ENCODE results near the gene DGKD. TPM values are rescaled to one million over a fixed set of nuclear protein-coding genes. Genes with fewer than 3 reads are reported as not detected.

DGKD gene
- total RNA-seq, 6 donors from 2014 or later: 50.0 to 141 (median 75.6) TPM

DNA sequence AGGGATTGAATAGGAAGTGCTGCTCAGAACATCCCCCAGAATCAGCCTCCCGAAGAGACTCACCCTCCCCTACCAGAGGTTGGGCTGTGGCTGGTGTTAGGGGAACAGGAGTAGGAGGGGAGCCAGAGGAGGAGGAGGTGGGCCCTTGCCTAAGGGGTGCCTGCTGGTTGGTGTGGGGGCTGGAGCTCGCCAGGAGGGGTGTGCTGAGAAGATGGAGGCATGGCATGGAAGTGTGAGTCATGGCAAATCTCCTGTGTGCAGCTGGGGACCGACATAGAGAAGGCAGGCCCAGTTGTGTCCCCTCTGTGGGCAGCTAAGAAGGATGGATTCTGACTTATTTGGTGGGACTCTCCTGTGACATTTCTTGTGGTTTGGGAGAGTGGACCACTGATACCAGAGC, 73.7 kb downstream of the DGKD start:
- peaks cover 0 to 11% (median 4%) of the 10 kb centered on the region in 4 donors for H3K4me1 ChIP-seq
- ATAC-seq (ENCODE audit: low FRiP score in 2 of 2) (no peak), DNase-seq (no peak)
- no peaks in the 10 kb centered on the region for H3K9me3 ChIP-seq
- H3K4me3 ChIP-seq: no peak overlapping the region
- no peaks in the 10 kb centered on the region for H3K27me3 ChIP-seq
- no peaks in the 10 kb centered on the region for H3K36me3 ChIP-seq
- 89 to 94% methylated on average over 2 to 3 of the region's 3 CpGs for WGBS, 2 donors
- H3K27ac ChIP-seq: no peak overlapping the region
- TF ChIP-seq, protein P1, sequence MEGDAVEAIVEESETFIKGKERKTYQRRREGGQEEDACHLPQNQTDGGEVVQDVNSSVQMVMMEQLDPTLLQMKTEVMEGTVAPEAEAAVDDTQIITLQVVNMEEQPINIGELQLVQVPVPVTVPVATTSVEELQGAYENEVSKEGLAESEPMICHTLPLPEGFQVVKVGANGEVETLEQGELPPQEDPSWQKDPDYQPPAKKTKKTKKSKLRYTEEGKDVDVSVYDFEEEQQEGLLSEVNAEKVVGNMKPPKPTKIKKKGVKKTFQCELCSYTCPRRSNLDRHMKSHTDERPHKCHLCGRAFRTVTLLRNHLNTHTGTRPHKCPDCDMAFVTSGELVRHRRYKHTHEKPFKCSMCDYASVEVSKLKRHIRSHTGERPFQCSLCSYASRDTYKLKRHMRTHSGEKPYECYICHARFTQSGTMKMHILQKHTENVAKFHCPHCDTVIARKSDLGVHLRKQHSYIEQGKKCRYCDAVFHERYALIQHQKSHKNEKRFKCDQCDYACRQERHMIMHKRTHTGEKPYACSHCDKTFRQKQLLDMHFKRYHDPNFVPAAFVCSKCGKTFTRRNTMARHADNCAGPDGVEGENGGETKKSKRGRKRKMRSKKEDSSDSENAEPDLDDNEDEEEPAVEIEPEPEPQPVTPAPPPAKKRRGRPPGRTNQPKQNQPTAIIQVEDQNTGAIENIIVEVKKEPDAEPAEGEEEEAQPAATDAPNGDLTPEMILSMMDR (IDR thresholded peaks at IDR 0.05): no peak
- TF ChIP-seq POLR2A (IDR thresholded peaks at IDR 0.05): no peak

DNA sequence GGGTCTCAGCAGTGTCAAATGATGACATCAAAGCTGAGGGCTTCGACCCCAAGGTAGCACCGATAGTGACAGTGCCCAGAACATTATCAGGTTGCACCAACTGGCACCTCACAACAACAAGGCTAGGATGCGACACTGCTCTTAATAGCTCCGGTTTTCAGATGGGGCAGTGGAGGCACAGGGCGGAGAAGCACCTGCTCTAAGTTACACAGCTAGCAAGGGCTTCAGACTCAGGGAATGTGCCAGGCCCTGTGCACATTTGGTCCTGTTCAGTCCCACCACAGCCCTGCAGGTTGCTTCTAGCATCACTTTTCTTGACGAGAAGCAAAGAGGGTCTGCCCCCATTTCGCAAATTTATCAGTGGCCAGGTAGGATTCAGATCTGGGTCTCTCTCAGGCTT, 74.1 kb downstream of the DGKD start:
- no peak for DNase-seq
- H3K27me3 ChIP-seq: no peaks in the 10 kb centered on the region
- H3K4me3 ChIP-seq: no peak overlapping the region
- H3K4me1 ChIP-seq: peaks cover 0 to 7% (median 3%) of the 10 kb centered on the region in 4 donors
- H3K9me3 ChIP-seq: no peaks in the 10 kb centered on the region
- WGBS, 2 donors: 92 to 93% methylated on average over 3 to 7 of the region's 7 CpGs
- no peak for ATAC-seq (ENCODE audit: low FRiP score in 2 of 2)
- no peak overlapping the region for H3K27ac ChIP-seq
- no peaks in the 10 kb centered on the region for H3K36me3 ChIP-seq
- TF ChIP-seq, protein P1 (IDR thresholded peaks at IDR 0.05): no peak
- TF ChIP-seq POLR2AphosphoS5 (IDR thresholded peaks at IDR 0.05) (no peak), EP300 (IDR thresholded peaks at IDR 0.05) (no peak), POLR2A (IDR thresholded peaks at IDR 0.05) (no peak)

DNA sequence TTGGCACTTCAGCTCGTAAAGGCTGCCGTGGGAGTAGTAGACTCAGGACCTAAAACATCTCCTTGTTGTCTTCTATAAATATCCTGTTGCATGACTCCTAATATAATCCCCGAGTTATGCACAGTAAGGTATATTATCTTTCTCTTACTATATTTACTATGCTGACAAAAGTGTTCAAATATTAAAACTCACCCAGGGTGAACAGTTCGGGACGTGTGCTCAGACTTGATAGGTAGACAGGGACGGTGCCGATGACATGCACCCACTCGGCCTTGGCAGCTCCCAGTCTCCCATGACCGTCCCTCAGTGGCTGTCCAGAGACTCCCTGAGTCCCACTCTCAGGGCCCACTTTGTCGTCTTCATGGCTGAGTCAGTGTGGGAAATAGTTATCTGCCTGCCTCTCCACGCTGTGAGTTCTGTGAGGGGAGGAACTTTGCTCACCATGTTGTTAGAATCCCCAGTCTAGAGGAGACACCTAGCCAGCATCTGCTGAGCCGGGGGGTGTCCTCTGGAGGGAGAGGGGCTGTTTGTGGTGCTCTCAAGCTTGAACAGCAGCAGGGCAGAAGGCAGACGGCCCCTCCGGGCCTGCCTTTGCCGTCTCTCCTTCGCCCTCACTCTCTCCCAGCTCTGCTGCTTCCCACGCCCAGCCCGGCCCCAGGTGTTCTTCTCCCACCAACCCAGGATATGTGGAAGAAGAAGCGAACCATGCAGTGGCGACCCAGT, 75.0 kb downstream of the DGKD start:
- H3K9me3 ChIP-seq: no peaks in the 10 kb centered on the region
- H3K4me3 ChIP-seq: no peak overlapping the region
- 87 to 95% methylated on average over 20 of the region's 20 CpGs for WGBS, 2 donors
- ATAC-seq (ENCODE audit: low FRiP score in 2 of 2): no peak
- no peak overlapping the region for H3K27ac ChIP-seq
- TF ChIP-seq POLR2A (IDR thresholded peaks at IDR 0.05) (no peak), POLR2AphosphoS5 (IDR thresholded peaks at IDR 0.05) (no peak), EP300 (IDR thresholded peaks at IDR 0.05) (no peak)
- TF ChIP-seq, protein P1 (IDR thresholded peaks at IDR 0.05): no peak
- no peak for DNase-seq
- peaks cover 0 to under 1% (median 0%) of the 10 kb centered on the region in 4 donors for H3K36me3 ChIP-seq
- H3K4me1 ChIP-seq: peaks cover 0 to 6% (median 0%) of the 10 kb centered on the region in 4 donors
- no peaks in the 10 kb centered on the region for H3K27me3 ChIP-seq

DNA sequence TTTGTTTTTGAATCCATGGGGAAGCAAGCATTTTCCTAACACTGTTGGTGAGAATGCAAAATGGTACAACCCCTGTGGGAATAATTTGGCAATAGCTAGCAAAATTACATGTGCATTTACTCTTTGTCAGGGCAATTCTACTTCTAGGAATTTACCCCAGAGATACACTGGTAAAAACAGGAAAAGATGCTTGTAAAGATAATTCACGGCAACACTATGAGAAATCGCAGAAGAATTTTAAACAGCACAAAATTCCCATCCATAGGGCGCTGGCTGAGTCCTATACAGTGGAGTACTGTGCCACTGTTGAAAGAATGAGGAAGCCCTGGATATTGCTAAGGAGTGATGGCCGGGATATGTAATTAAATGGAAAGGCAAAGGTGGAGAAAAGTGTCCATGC, 75.8 kb downstream of the DGKD start:
- TF ChIP-seq POLR2AphosphoS5 (IDR thresholded peaks at IDR 0.05) (no peak), EP300 (IDR thresholded peaks at IDR 0.05) (no peak), POLR2A (IDR thresholded peaks at IDR 0.05) (no peak)
- TF ChIP-seq, protein P1 (IDR thresholded peaks at IDR 0.05): no peak
- DNase-seq (no peak), ATAC-seq (ENCODE audit: low FRiP score in 2 of 2) (no peak)
- no peaks in the 10 kb centered on the region for H3K9me3 ChIP-seq
- no peak overlapping the region for H3K27ac ChIP-seq
- whole genome bisulfite sequencing, 2 donors: 70 to 76% methylated on average over 4 of the region's 4 CpGs
- peaks cover 0 to 8% (median 3%) of the 10 kb centered on the region in 4 donors for H3K36me3 ChIP-seq
- no peaks in the 10 kb centered on the region for H3K27me3 ChIP-seq
- H3K4me1 ChIP-seq: peaks cover 0 to 6% (median 0%) of the 10 kb centered on the region in 4 donors
- no peak overlapping the region for H3K4me3 ChIP-seq

DNA sequence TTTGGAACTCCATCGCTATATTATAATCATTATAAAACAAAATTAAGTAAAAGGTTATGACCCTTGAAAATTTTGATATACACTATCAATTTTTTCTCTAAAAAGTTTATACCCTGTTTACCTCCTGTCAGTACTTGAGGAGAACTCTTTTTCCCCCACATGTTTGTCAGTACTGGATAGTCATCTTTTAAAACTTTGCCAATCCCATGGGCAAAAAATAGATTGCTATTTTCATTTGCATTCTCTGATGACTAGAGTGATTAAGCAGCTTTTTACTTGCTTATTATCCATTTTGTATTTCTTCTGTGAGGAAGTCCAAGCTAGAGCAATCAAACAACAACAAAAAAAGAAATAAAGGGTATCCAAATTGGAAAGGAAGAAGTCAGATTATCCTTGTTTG, 76.4 kb downstream of the DGKD start:
- no peaks in the 10 kb centered on the region for H3K27me3 ChIP-seq
- WGBS, 2 donors: 98 to 100% methylated on average over 1 of the region's 1 CpG
- peaks cover 0 to 6% (median 0%) of the 10 kb centered on the region in 4 donors for H3K4me1 ChIP-seq
- TF ChIP-seq POLR2AphosphoS5 (IDR thresholded peaks at IDR 0.05) (no peak), EP300 (IDR thresholded peaks at IDR 0.05) (no peak), POLR2A (IDR thresholded peaks at IDR 0.05) (no peak)
- TF ChIP-seq, protein P1 (IDR thresholded peaks at IDR 0.05): no peak
- ATAC-seq (ENCODE audit: low FRiP score in 2 of 2) (no peak), DNase-seq (no peak)
- no peak overlapping the region for H3K27ac ChIP-seq
- no peak overlapping the region for H3K4me3 ChIP-seq
- H3K36me3 ChIP-seq: peaks cover 0 to 14% (median 7%) of the 10 kb centered on the region in 4 donors
- H3K9me3 ChIP-seq: no peaks in the 10 kb centered on the region
